Gastroesophageal sphincter (tissue), 4 donors: ENCODE results near the gene CRACR2B. TPM values are rescaled to one million over a fixed set of nuclear protein-coding genes. Genes with fewer than 3 reads are reported as not detected.
A peak's percentile ranks its signal among the peaks of the same experiment; 100 is the strongest.

Source experiments
- ATAC-seq: fragments of 150-250 bp; one replicate; pipeline ENCODE4 v1.9.1; 2016; ENCODE audit warnings: mild to moderate bottlenecking, moderate library complexity
- H3K27ac ChIP-seq, 4 donors: fragments of 200-600 bp; sonication (generic) in 3 of 4; 1 replicate in 3 of 4; 2 replicates in 1 of 4; pipeline ENCODE4 v1.5.1; 2016 to 2019
- H3K27me3 ChIP-seq: fragments of 200-600 bp; sonication (generic); one replicate; pipeline ENCODE4 v1.5.1; 2019
- H3K36me3 ChIP-seq, 2 donors: fragments of 200-600 bp; sonication (generic); one replicate each; pipeline ENCODE4 v1.5.1; 2019; ENCODE audit warnings: control low read depth in 1 of 2
- H3K4me1 ChIP-seq, 3 donors: fragments of 200-600 bp; sonication (generic); 1 replicate in 2 of 3; 2 replicates in 1 of 3; pipeline ENCODE4 v1.5.1; 2016 to 2019; ENCODE audit warnings: control low read depth in 2 of 3
- H3K4me3 ChIP-seq, 2 donors: fragments of 200-600 bp; sonication (generic); one replicate each; pipeline ENCODE4 v1.5.1; 2019; ENCODE audit warnings: mild to moderate bottlenecking in 1 of 2, moderate library complexity in 1 of 2
- H3K9me3 ChIP-seq, 3 donors: fragments of 200-600 bp; sonication (generic); one replicate each; pipeline ENCODE4 v1.5.1; 2017 to 2019; ENCODE audit warnings: control low read depth in 2 of 3
- CTCF ChIP-seq, 4 experiments: fragments of 200-600 bp in 2 of 4; fragments of 450-650 bp in 2 of 4; sonication (generic) in 1 of 4; IDR thresholded peaks; one replicate each; pipeline ENCODE4 v1.5.1; 2017 to 2019; ENCODE audit warnings: antibody characterized with exemption in 4 of 4, mild to moderate bottlenecking in 2 of 4, moderate library complexity in 2 of 4
- EP300 ChIP-seq: sonication (generic); formaldehyde crosslinking; IDR thresholded peaks from one replicate; pipeline ENCODE4 v1.6.1; 2017; ENCODE audit warnings: antibody characterized with exemption, mild to moderate bottlenecking
- POLR2A ChIP-seq, 2 donors: fragments of 450-650 bp; IDR thresholded peaks; one replicate each; pipeline ENCODE4 v1.6.1; 2017; ENCODE audit warnings: antibody characterized with exemption in 2 of 2, mild to moderate bottlenecking in 2 of 2, moderate library complexity in 1 of 2
- POLR2AphosphoS5 ChIP-seq: sonication (generic); formaldehyde crosslinking; IDR thresholded peaks from one replicate; pipeline ENCODE4 v1.6.1; 2017; ENCODE audit warnings: antibody characterized with exemption
- WGBS, 2 donors: methylation state at CpG; one replicate each; pipeline ENCODE4 v1.1.5; 2018; ENCODE audit warnings: low coverage in 1 of 2; 5-methylcytosine and 5-hydroxymethylcytosine counted together
- total RNA-seq, 4 donors: library from RNA; depleted of rRNA; stranded (reverse); fragments of >200 nt; gene quantifications; one replicate each; pipeline ENCODE4 v1.1.0, GENCODE V29; 2016

The CRACR2B gene
- total RNA-seq, 4 donors from 2014 or later = 4.1 to 10.3 (median 6.4) TPM

- no CpG with 5 or more reads among the region's 69 CpGs for WGBS, 2 donors
- peak; percentile 77 for ATAC-seq
- H3K4me3 ChIP-seq = peak within 1 kb of the TSS; percentile 44 to 81
- H3K27ac ChIP-seq = peak within 1 kb of the TSS; percentile 20 to 94 (median 86)
- peaks cover 0 to 63% (median 22%) of the 10 kb centered on the region in 3 donors for H3K4me1 ChIP-seq
- no peaks in the 10 kb centered on the region for H3K9me3 ChIP-seq
- peaks cover 0 to 57% of the 10 kb centered on the region in 2 donors for H3K36me3 ChIP-seq
- TF ChIP-seq POLR2AphosphoS5 (no peak), POLR2A (IDR thresholded peaks at IDR 0.05) (peak in 1 of 2 donors; percentile 13), CTCF (IDR thresholded peaks at IDR 0.05) (peak in 3 of 4 experiments; percentile 87 to 91 (median 90))
- H3K27me3 ChIP-seq = no peaks in the 10 kb centered on the region
Observed at GRCh38 chr11:798093-798713, 29.5 kb upstream of the CRACR2B start, which contains the start of gene SLC25A22. Gene SLC25A22, minus strand, starts transcription at chr11:798281. Its CDS starts 3,275 bp downstream, at chr11:795006.

GRCh38 chr11:799641-800316 is 27.9 kb upstream of the CRACR2B start:
- no peak for ATAC-seq
- Histone ChIP-seq H3K9me3 (no peaks in the 10 kb centered on the region), H3K4me3 (no peak overlapping the region), H3K4me1 (peaks cover 0 to 65% (median 30%) of the 10 kb centered on the region in 3 donors), H3K36me3 (peaks cover 0 to 49% of the 10 kb centered on the region in 2 donors), H3K27me3 (no peaks in the 10 kb centered on the region), H3K27ac (no peak overlapping the region)
- TF ChIP-seq POLR2A (IDR thresholded peaks at IDR 0.05) (no peak), CTCF (IDR thresholded peaks at IDR 0.05) (no peak), EP300 (no peak), POLR2AphosphoS5 (no peak)
- WGBS, 2 donors = 94% methylated on average over 3 of the region's 32 CpGs; no CpG with 5 or more reads in 1 of the 2 donors

- Histone ChIP-seq H3K27ac (no peak overlapping the region), H3K36me3 (peaks cover 0 to 49% of the 10 kb centered on the region in 2 donors), H3K9me3 (no peaks in the 10 kb centered on the region), H3K27me3 (no peaks in the 10 kb centered on the region), H3K4me1 (peaks cover 0 to 65% (median 28%) of the 10 kb centered on the region in 3 donors), H3K4me3 (no peak overlapping the region)
- TF ChIP-seq POLR2A (IDR thresholded peaks at IDR 0.05) (no peak), CTCF (IDR thresholded peaks at IDR 0.05) (no peak), EP300 (no peak), POLR2AphosphoS5 (no peak)
- ATAC-seq = no peak
- 100% methylated on average over 4 of the region's 30 CpGs; no CpG with 5 or more reads in 1 of the 2 donors for WGBS, 2 donors
Observed at GRCh38 chr11:800473-800872, 27.2 kb upstream of the CRACR2B start.

- Histone ChIP-seq H3K4me3 (no peak overlapping the region), H3K9me3 (no peaks in the 10 kb centered on the region), H3K36me3 (peaks cover 0 to 49% of the 10 kb centered on the region in 2 donors), H3K4me1 (peaks cover 0 to 67% (median 25%) of the 10 kb centered on the region in 3 donors), H3K27me3 (no peaks in the 10 kb centered on the region), H3K27ac (no peak overlapping the region)
- TF ChIP-seq POLR2A (IDR thresholded peaks at IDR 0.05) (no peak), EP300 (no peak), POLR2AphosphoS5 (no peak), CTCF (IDR thresholded peaks at IDR 0.05) (no peak)
- WGBS, 2 donors = 87% methylated on average over 6 of the region's 20 CpGs; no CpG with 5 or more reads in 1 of the 2 donors
- no peak for ATAC-seq
Observed at GRCh38 chr11:801097-801780, 26.5 kb upstream of the CRACR2B start.
